HG03432 (cell line): ENCODE results near the gene CORO2A.
A peak's percentile ranks its signal among the peaks of the same experiment; 100 is the strongest.

Experiments used
- ATAC-seq: cut with Tn5 transposase; IDR thresholded peaks from one replicate; pipeline ENCODE4 v1.9.1; 2021; ENCODE audit warnings: mild to moderate bottlenecking, moderate library complexity; ENCODE audit not compliant: unreplicated experiment

Gene CORO2A

GRCh38 chr9:98193336-98193944 lies 1.0 kb upstream of the CORO2A start:
- ATAC-seq, result no peak

- peak; percentile 11 for ATAC-seq
These were observed 550 bp downstream of the CORO2A start for GRCh38 chr9:98191671-98192502.

- no peak for ATAC-seq
These were observed 1.2 kb downstream of the CORO2A start for GRCh38 chr9:98191181-98191608.

GRCh38 chr9:98190757-98191105 lies 1.7 kb downstream of the CORO2A start:
- ATAC-seq, result no peak

- no peak for ATAC-seq
These were observed 3.0 kb downstream of the CORO2A start for GRCh38 chr9:98189412-98189811.

GRCh38 chr9:98187926-98188325 lies 4.5 kb downstream of the CORO2A start:
- ATAC-seq, result no peak

- no peak for ATAC-seq
These were observed 6.2 kb downstream of the CORO2A start for GRCh38 chr9:98186236-98186635.

GRCh38 chr9:98185611-98186171 lies 6.7 kb downstream of the CORO2A start:
- no peak for ATAC-seq

- ATAC-seq, result no peak
These were observed 7.3 kb downstream of the CORO2A start for GRCh38 chr9:98185021-98185567.

GRCh38 chr9:98184326-98184725 lies 8.1 kb downstream of the CORO2A start:
- ATAC-seq, result no peak

GRCh38 chr9:98182889-98183599 lies 9.4 kb downstream of the CORO2A start:
- ATAC-seq, result no peak

GRCh38 chr9:98182069-98182820 lies 10.2 kb downstream of the CORO2A start:
- no peak for ATAC-seq

GRCh38 chr9:98181746-98182068 lies 10.7 kb downstream of the CORO2A start:
- ATAC-seq, result no peak

- no peak for ATAC-seq
These were observed 11.4 kb downstream of the CORO2A start for GRCh38 chr9:98180996-98181395.

GRCh38 chr9:98178874-98179850 lies 13.3 kb downstream of the CORO2A start:
- ATAC-seq, result no peak

GRCh38 chr9:98176391-98177259 lies 15.8 kb downstream of the CORO2A start:
- no peak for ATAC-seq

- no peak for ATAC-seq
These were observed 16.7 kb downstream of the CORO2A start for GRCh38 chr9:98175762-98176161.

- no peak for ATAC-seq
These were observed 17.3 kb downstream of the CORO2A start for GRCh38 chr9:98175028-98175569.
